SK-N-SH (cell line): Measurements from ENCODE around the gene MARK4. TPM values are rescaled to one million over a fixed set of nuclear protein-coding genes. Genes with fewer than 3 reads are reported as not detected.

Source experiments
- CTCF ChIA-PET: fragments of 300-600, 350-600 bp; formaldehyde crosslinking; extraction: SDS; loops from one replicate; lab custom pipeline; 2021; lab: Yijun Ruan, JAX
- POLR2A ChIA-PET: fragments of 350-600 bp; sonication (Branson Sonifier 250); formaldehyde crosslinking; extraction: SDS; loops from one replicate; lab custom pipeline; 2020; ENCODE audit warnings: antibody characterized with exemption, inconsistent platforms; lab: Yijun Ruan, JAX
- DNase-seq: peaks from one replicate; pipeline ENCODE4 v3.0.0; 2012
- H2AFZ ChIP-seq: fragments of 200-600 bp; sonication (generic); 2 replicates; pipeline ENCODE4 v1.8.1; 2016; ENCODE audit warnings: antibody characterized with exemption, mild to moderate bottlenecking, low read depth
- H3F3A ChIP-seq: fragments of 200-600 bp; sonication (generic); replicated peaks from 2 replicates; pipeline ENCODE3; 2016; ENCODE audit warnings: antibody characterized with exemption, mild to moderate bottlenecking; ENCODE audit not compliant: insufficient read depth
- H3K27ac ChIP-seq, 2 experiments: fragments of 200-500 bp in 1 of 2; fragments of 200-600 bp in 1 of 2; sonication (Bioruptor generic) in 1 of 2; sonication (generic), shearing (Covaris generic) in 1 of 2; 2 replicates each; pipeline versions ENCODE4 v1.5.1 to v1.6.1; 2014 to 2016; ENCODE audit warnings: low read depth in 2 of 2, inconsistent platforms in 1 of 2, low read length in 1 of 2, mild to moderate bottlenecking in 1 of 2, mixed read lengths in 1 of 2
- H3K27me3 ChIP-seq: fragments of 200-600 bp; sonication (generic), shearing (Covaris generic); 2 replicates; pipeline ENCODE4 v1.6.1; 2016; ENCODE audit warnings: mixed run types; ENCODE audit not compliant: insufficient read depth
- H3K36me3 ChIP-seq, 2 experiments: fragments of 200-500 bp in 1 of 2; fragments of 200-600 bp in 1 of 2; sonication (Bioruptor generic) in 1 of 2; sonication (generic) in 1 of 2; replicated peaks in 1 of 2; 2 replicates each; pipeline versions ENCODE3 to v1.5.1; 2014 to 2016; ENCODE audit warnings: low read length in 1 of 2, mild to moderate bottlenecking in 1 of 2; ENCODE audit not compliant: insufficient read depth in 2 of 2, control insufficient read depth in 1 of 2
- H3K4me1 ChIP-seq, 2 experiments: fragments of 200-500 bp in 1 of 2; fragments of 200-600 bp in 1 of 2; sonication (Bioruptor generic) in 1 of 2; sonication (generic), shearing (Covaris generic) in 1 of 2; 2 replicates each; pipeline versions ENCODE4 v1.5.1 to v1.6.1; 2014 to 2016; ENCODE audit warnings: low read depth in 1 of 2, low read length in 1 of 2, mixed run types in 1 of 2; ENCODE audit not compliant: insufficient read depth in 2 of 2, control insufficient read depth in 1 of 2
- H3K4me2 ChIP-seq: fragments of 200-600 bp; sonication (generic), shearing (Covaris generic); 2 replicates; pipeline ENCODE4 v1.6.1; 2017; ENCODE audit warnings: mixed run types
- H3K4me3 ChIP-seq, 2 experiments: fragments of 200-500 bp in 1 of 2; fragments of 200-600 bp in 1 of 2; sonication (Bioruptor generic) in 1 of 2; sonication (generic), shearing (Covaris generic) in 1 of 2; 2 replicates each; pipeline versions ENCODE4 v1.5.1 to v1.8.1; 2014 to 2016; ENCODE audit warnings: low read depth in 2 of 2, inconsistent platforms in 1 of 2, low read length in 1 of 2, mild to moderate bottlenecking in 1 of 2, mixed read lengths in 1 of 2, moderate library complexity in 1 of 2
- H3K79me2 ChIP-seq: fragments of 200-600 bp; sonication (generic); 2 replicates; pipeline ENCODE4 v1.8.1; 2017; ENCODE audit warnings: mild to moderate bottlenecking; ENCODE audit not compliant: insufficient read depth
- H3K9ac ChIP-seq: fragments of 200-600 bp; sonication (generic); 2 replicates; pipeline ENCODE4 v1.6.1; 2017; ENCODE audit warnings: mixed run types
- H3K9me2 ChIP-seq: fragments of 200-600 bp; sonication (generic); 2 replicates; pipeline ENCODE4 v1.6.1; 2017; ENCODE audit warnings: mixed run types
- H3K9me3 ChIP-seq: fragments of 200-600 bp; sonication (generic); 2 replicates; pipeline ENCODE4 v1.6.1; 2017; ENCODE audit warnings: mixed run types, mild to moderate bottlenecking, moderate library complexity
- H4K20me1 ChIP-seq: fragments of 200-600 bp; sonication (generic); 2 replicates; pipeline ENCODE4 v1.6.1; 2017; ENCODE audit warnings: mild to moderate bottlenecking, mixed run types; ENCODE audit not compliant: insufficient read depth
- ELF1 ChIP-seq: IDR thresholded peaks from 2 replicates; pipeline ENCODE4 v1.4.0; 2012
- FOSL2 ChIP-seq: IDR thresholded peaks from 2 replicates; pipeline ENCODE4 v1.4.0; 2012; ENCODE audit warnings: low read depth, mild to moderate bottlenecking, moderate library complexity, borderline replicate concordance
- FOXM1 ChIP-seq: IDR thresholded peaks from 2 replicates; pipeline ENCODE4 v1.4.0; 2012; ENCODE audit warnings: low read depth, mild to moderate bottlenecking
- GATA2 ChIP-seq: sonication (generic); formaldehyde crosslinking; IDR thresholded peaks from 2 replicates; pipeline ENCODE4 v1.5.0; 2020; ENCODE audit warnings: mild to moderate bottlenecking, missing genetic modification reagents
- MXI1 ChIP-seq: IDR thresholded peaks from 2 replicates; pipeline ENCODE4 v1.6.1; 2012; ENCODE audit warnings: mild to moderate bottlenecking, low read depth, low read length, improper control_type of control experiment
- NRF1 ChIP-seq: IDR thresholded peaks from 2 replicates; pipeline ENCODE4 v1.6.1; 2012; ENCODE audit warnings: low read depth, mild to moderate bottlenecking, low read length
- POLR2AphosphoS5 ChIP-seq: IDR thresholded peaks from 2 replicates; pipeline ENCODE4 v1.6.1; 2012; ENCODE audit warnings: low read depth, low read length
- RXRA ChIP-seq: IDR thresholded peaks from 2 replicates; pipeline ENCODE4 v1.4.0; 2012; ENCODE audit warnings: low read depth, mild to moderate bottlenecking, borderline replicate concordance
- YY1 ChIP-seq: IDR thresholded peaks from 2 replicates; pipeline ENCODE4 v1.4.0; 2012; ENCODE audit warnings: low read depth, mild to moderate bottlenecking
- WGBS: methylation state at CpG from one replicate; pipeline ENCODE4 v1.1.6; 2017; ENCODE audit warnings: low lambda C conversion rate; 5-methylcytosine and 5-hydroxymethylcytosine counted together
- polyA plus RNA-seq, 3 experiments: library from polyadenylated mRNA; depleted of rRNA; stranded (reverse); fragments of >200 nt; gene quantifications; 2 replicates each; pipeline ENCODE4 v1.2.3, GENCODE V29; 2012
- TF ChIP-seq, protein P1 (sequence below): IDR thresholded peaks from 2 replicates; pipeline ENCODE4 v1.4.0; 2012; ENCODE audit warnings: low read depth, borderline replicate concordance
- TF ChIP-seq, protein P2 (sequence below): IDR thresholded peaks from 2 replicates; pipeline ENCODE4 v1.6.1; 2012; ENCODE audit warnings: mild to moderate bottlenecking, low read depth, low read length, moderate library complexity

Gene MARK4
- polyA plus RNA-seq, 1 of the 3 experiments (the other 2 are of a cell fraction): 16.3 TPM

DNA sequence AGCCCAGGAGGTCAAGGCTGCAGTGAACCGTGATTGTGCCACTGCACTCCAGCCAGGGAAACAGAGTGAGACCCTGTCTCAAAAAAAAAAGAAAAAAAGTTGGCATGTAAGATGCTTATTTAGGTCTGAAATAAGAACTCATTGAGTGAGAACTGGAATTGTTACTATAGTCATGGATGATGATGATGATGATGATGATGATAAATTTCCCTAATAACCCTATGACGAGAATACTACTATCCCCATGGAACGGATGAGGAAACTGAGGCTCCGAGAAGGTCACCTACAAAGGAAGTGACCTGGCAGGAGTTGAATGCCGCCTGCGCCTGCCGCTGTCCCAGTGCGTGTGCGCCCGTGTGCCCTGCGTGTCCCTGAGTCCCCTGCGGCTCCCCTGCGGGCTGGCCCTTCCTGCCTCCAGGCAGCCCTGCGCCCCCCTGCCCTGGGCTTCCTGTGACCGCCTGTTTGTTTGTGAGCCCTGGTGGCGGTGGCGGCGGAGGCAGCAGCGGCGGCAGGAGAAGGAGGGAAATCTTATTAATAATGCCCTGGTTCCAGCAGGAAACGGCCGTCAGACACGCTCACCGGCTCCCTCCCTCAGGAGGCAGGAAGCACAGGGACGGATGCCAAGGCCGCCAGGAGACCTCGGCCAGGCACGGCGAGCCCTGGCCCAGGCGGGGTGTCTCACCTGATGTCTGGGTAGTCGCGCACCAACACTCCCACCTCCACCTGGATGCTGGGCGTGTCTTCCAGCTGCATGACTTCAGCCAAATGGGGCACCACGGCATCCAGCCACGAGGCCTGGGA lies 35.5 kb upstream of the MARK4 start:
- peak overlapping the region in 1 of 2 experiments; percentile 24; a peak in 2 of 4 replicates for H3K4me3 ChIP-seq
- DNase-seq: peak; percentile 72
- WGBS: 20% methylated on average over 17 of the region's 35 CpGs
- H3K27me3 ChIP-seq: peaks cover 26% of the 10 kb centered on the region
- no peaks in the 10 kb centered on the region for H3K36me3 ChIP-seq
- H3K9me3 ChIP-seq: no peaks in the 10 kb centered on the region
- H3K4me2 ChIP-seq: peak overlapping the region; percentile 69
- no peaks in the 10 kb centered on the region for H3F3A ChIP-seq
- H3K9me2 ChIP-seq: no peaks in the 10 kb centered on the region
- H3K79me2 ChIP-seq: no peaks in the 10 kb centered on the region
- TF ChIP-seq NRF1 (no peak), GATA2 (no peak)
- no peak overlapping the region for H3K9ac ChIP-seq
- peaks cover 0 to 6% of the 10 kb centered on the region in 2 experiments; a peak in 1 of 4 replicates for H3K4me1 ChIP-seq
- ChIA-PET CTCF (interaction anchor here (0.7 to 1.5 kb wide), 4 partner anchors 10 to 124 kb away, joined by 3 read pairs; no protein-coding TSS in a partner anchor), POLR2A (no interaction called here)
- no peaks in the 10 kb centered on the region for H4K20me1 ChIP-seq
- no peak overlapping the region for H2AFZ ChIP-seq
- H3K27ac ChIP-seq: no peak overlapping the region

DNA sequence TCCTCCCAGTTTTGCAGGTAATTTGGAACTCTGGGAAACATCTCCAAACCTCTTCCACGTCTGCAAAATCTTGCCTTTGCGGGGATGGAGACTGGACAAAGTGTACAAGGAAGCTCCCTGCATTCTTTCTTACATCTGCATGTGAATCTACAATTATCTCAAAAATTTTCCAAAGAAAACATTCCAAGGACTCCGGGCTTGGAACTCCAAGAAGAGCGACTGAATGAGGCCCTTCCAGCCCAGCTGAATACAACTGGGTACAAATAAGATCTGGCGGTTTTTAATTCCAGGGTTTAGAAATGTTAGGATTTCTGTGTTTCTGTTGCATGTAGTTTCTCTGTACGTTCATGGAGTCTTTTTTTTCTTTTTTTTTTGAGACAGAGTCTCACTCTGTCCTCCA lies 34.4 kb upstream of the MARK4 start:
- no peak overlapping the region for H3K9ac ChIP-seq
- no peaks in the 10 kb centered on the region for H4K20me1 ChIP-seq
- H3K9me3 ChIP-seq: no peaks in the 10 kb centered on the region
- no peaks in the 10 kb centered on the region for H3K9me2 ChIP-seq
- ChIA-PET POLR2A (no interaction called here), CTCF (interaction anchor here (1.3 kb wide), 1 partner anchor 32 kb away, joined by 4 read pairs; no protein-coding TSS in a partner anchor)
- H3K4me2 ChIP-seq: no peak overlapping the region
- no peak overlapping the region for H3K27ac ChIP-seq
- peaks cover 0 to 6% of the 10 kb centered on the region in 2 experiments; a peak in 1 of 4 replicates for H3K4me1 ChIP-seq
- H3K4me3 ChIP-seq: no peak overlapping the region
- no peak overlapping the region for H2AFZ ChIP-seq
- no peaks in the 10 kb centered on the region for H3F3A ChIP-seq
- no peak for TF ChIP-seq YY1
- TF ChIP-seq ELF1: no peak
- no peak for TF ChIP-seq MXI1
- no peak for TF ChIP-seq FOSL2
- TF ChIP-seq RXRA: no peak
- TF ChIP-seq, protein P1, sequence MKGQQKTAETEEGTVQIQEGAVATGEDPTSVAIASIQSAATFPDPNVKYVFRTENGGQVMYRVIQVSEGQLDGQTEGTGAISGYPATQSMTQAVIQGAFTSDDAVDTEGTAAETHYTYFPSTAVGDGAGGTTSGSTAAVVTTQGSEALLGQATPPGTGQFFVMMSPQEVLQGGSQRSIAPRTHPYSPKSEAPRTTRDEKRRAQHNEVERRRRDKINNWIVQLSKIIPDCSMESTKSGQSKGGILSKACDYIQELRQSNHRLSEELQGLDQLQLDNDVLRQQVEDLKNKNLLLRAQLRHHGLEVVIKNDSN: no peak
- no peak for TF ChIP-seq FOXM1
- TF ChIP-seq, protein P2, sequence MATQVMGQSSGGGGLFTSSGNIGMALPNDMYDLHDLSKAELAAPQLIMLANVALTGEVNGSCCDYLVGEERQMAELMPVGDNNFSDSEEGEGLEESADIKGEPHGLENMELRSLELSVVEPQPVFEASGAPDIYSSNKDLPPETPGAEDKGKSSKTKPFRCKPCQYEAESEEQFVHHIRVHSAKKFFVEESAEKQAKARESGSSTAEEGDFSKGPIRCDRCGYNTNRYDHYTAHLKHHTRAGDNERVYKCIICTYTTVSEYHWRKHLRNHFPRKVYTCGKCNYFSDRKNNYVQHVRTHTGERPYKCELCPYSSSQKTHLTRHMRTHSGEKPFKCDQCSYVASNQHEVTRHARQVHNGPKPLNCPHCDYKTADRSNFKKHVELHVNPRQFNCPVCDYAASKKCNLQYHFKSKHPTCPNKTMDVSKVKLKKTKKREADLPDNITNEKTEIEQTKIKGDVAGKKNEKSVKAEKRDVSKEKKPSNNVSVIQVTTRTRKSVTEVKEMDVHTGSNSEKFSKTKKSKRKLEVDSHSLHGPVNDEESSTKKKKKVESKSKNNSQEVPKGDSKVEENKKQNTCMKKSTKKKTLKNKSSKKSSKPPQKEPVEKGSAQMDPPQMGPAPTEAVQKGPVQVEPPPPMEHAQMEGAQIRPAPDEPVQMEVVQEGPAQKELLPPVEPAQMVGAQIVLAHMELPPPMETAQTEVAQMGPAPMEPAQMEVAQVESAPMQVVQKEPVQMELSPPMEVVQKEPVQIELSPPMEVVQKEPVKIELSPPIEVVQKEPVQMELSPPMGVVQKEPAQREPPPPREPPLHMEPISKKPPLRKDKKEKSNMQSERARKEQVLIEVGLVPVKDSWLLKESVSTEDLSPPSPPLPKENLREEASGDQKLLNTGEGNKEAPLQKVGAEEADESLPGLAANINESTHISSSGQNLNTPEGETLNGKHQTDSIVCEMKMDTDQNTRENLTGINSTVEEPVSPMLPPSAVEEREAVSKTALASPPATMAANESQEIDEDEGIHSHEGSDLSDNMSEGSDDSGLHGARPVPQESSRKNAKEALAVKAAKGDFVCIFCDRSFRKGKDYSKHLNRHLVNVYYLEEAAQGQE: no peak
- TF ChIP-seq POLR2AphosphoS5: no peak
- no peak for DNase-seq
- H3K36me3 ChIP-seq: no peaks in the 10 kb centered on the region
- H3K27me3 ChIP-seq: peaks cover 37% of the 10 kb centered on the region
- 72% methylated on average over 6 of the region's 6 CpGs for WGBS
- H3K79me2 ChIP-seq: no peaks in the 10 kb centered on the region
